PC-9 (cell line): ENCODE measurements around the gene EVA1C.

Source experiments
- CTCF ChIP-seq: fragments of 200-600 bp; sonication (generic); conservative IDR thresholded peaks from 2 replicates; pipeline ENCODE4 v1.6.1; 2017; ENCODE audit warnings: mixed run types, antibody characterized with exemption, mild to moderate bottlenecking, moderate library complexity
- EZH2 ChIP-seq: fragments of 200-600 bp; sonication (generic); IDR thresholded peaks from 2 replicates; pipeline ENCODE4 v1.8.0; 2017; ENCODE audit warnings: antibody characterized with exemption, low read depth

DNA sequence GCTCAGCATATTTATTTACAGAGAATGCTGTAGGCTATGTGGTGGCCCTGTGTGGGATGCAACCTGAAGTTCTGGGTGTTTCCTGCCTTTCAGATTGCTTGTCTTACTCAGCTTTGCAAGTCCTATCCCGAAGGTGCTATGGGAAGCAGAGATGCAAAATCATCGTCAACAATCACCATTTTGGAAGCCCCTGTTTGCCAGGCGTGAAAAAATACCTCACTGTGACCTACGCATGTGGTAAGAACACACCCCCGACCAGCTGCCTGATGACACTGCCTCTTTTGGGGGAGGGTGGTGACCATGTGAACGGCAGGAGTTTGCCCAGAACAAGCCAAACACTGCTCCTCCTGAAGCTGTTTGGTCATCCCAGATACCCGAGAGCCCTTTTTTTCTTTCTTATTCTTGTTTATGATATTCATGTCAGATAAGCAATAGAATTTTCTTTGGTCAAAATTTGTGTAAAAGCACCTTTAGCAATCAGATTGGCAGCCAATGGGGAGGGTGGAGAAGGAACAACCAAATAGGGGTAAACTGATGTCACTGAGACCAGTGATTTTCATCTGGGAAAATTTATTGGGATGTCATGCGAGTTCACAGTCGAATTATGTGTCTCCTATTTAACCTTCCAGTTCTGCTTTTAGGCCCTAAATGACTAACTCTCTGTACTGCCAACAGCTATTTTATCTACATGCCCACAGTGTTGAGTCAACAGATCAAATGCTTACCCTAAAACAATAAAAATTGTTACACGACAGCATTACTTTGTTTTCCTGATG is 82.6 kb downstream of the EVA1C start:
- no peak for TF ChIP-seq CTCF
- TF ChIP-seq EZH2: no peak
